EL (cell line): Measurements from ENCODE around the gene RAB27A.
"Not testable (repeated sequence)": the region's sequence is repeated elsewhere in the genome, so short reads cannot be mapped to it uniquely, and the experiment has no call there.

ENCODE experiments used
- DNase-seq: peaks from one replicate; pipeline ENCODE4 v3.0.0-alpha.2; 2016

Gene RAB27A

GRCh38 chr15:55289746-55290527, at the start of gene RAB27A:
TSS of gene RAB27A (minus strand) at chr15:55289813. CDS start at chr15:55234934, 54,879 bp downstream.
- DNase-seq, result peak; percentile 78

GRCh38 chr15:55337160-55337559, 47.5 kb upstream of the RAB27A start:
- no peak for DNase-seq

DNA sequence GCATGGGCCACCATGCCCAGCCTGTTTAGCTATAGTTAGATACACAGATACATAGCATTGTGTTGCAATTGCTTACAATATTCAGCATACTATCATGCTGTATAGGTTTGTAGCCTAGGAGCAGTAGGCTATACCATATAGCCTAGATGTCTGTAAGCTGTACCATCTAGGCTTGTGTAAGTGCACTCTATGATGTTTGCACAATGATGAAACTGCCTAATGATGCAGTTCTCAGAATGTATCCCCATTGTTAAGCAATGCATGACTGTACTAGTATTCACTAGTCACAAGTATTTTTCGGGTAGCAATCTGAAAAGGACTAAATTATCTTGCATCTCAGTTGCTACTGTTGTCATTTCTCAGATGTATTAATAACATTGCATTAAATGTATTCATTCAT, 45.4 kb upstream of the RAB27A start:
- no peak for DNase-seq

DNA sequence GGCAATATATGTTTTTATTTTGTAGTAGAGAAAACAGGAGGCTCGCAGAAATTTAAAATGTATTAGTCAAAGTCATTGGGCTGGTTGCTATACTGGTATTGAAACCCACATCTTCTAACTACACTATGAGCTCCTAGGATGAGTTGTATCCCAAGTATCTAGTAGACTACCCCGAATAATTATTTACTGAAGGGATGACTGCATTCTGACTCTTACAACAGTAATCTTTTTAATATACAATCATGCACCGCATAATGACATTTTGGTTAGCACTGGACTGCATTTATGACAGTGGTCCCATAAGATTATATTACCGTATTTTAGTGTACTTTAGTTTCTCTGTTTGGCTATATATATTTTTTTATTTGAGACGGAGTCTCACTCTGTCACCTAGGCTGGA, 44.8 kb upstream of the RAB27A start:
- no peak for DNase-seq

- no peak for DNase-seq
Measured at GRCh38 chr15:55327387-55327786, 37.8 kb upstream of the RAB27A start.

GRCh38 chr15:55322467-55322866, 32.9 kb upstream of the RAB27A start:
- no peak for DNase-seq

GRCh38 chr15:55320963-55321362, 31.4 kb upstream of the RAB27A start:
- DNase-seq, result no peak

DNA sequence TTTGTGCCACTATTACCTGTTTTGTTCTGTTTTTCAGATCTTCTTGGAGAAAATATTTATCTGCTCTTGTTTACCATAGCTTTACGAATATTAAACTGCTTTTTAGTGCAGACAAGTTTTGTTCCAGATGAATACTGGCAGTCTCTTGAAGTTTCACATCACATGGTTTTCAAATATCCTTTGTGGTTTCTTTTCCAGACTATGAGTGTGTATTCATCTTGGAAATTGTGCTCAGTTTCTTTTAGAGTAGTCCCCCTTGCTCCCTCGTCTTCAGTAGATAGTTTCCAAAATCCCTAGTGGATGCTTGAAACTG, 30.6 kb upstream of the RAB27A start:
- no peak for DNase-seq

GRCh38 chr15:55319537-55320237, 30.1 kb upstream of the RAB27A start:
- peak; percentile 13 for DNase-seq

- peak; percentile 89 for DNase-seq
Measured at GRCh38 chr15:55318588-55319494, 29.2 kb upstream of the RAB27A start, which contains the start of the genes PIGB and PIGBOS1. TSS of gene PIGB (plus strand) at chr15:55319222. CDS start at chr15:55319251, 29 bp downstream. TSS of gene PIGBOS1 (minus strand) at chr15:55319123. CDS start at chr15:55317792, 1,331 bp downstream.

DNA sequence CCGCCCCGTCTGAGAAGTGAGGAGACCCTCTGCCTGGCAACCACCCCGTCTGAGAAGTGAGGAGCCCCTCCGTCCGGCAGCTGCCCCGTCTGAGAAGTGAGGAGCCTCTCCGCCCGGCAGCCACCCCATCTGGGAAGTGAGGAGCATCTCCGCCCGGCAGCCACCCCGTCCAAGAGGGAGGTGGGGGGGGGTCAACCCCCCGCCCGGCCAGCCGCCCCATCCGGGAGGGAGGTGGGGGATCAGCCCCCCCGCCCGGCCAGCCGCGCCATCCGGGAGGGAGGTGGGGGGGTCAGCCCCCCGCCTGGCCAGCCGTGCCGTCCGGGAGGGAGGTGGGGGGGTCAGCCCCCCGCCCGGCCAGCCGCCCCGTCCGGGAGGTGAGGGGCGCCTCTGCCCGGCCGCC, 13.2 kb upstream of the RAB27A start:
- DNase-seq, result not testable (repeated sequence)

GRCh38 chr15:55297315-55297714, 7.7 kb upstream of the RAB27A start:
- no peak for DNase-seq

DNA sequence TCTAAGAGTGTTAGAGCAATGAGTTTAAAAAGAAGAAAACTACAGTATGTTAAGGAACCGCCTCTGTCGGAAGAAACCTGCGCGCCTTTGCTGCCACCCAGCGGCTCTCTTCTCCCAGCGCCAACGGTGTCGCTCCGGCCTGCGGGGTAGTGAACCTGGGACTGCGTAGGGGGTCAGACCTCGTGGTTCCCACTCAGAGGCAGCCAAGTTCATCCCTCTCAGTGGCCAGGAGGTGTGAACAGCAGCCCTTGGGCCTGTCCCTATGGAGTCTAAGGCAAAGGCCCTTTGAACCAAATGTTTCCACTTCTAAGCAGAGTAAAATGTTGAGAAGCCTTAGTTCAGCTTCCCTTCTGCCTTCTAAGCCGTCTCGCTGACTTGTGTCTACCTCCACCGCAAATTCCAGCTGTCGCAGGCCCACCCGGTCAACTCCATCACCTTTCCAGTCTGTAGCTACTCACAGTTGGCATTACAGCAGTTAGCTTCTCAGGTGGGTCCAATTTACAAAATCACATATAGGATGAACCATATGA, 980 bp upstream of the RAB27A start:
- DNase-seq, result peak; percentile 76

DNA sequence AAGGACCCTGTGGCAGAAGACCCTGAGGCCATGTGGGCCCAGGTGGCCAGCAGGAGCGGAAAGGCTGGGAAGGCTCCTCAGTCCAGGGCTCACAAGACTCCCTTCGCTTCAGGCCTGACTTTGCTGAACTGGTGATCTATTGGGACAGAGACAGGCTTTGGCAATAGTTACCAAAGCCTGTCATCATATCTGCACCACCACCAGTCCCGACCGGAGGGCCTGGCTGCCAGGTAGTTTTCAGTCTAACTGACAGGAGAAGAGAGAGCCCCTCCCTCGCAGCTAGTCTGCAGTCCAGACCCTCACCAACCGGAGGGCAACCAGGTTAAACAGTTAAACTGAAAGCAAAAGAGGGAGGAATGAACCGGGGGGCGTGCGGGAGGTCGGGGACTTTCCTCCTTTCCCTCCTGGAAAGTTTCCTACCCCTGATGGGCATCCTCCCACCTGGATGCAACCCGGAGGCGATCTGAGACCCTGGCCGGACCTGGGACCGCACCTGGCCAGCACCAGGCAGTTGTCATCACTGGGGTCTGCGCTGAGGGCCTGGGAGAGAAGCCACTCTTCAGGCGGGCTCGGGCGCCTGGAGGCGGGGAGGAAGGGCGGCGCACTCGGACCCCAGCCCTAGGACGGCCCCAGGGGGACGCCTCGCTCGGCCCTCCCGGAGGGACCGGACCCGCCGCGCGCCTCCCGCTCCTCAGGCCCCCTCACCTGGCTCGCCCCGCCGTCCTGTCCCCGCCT, 435 bp downstream of the RAB27A start:
- DNase-seq, result peak; percentile 30

GRCh38 chr15:55288006-55288717, 1.5 kb downstream of the RAB27A start:
- DNase-seq, result no peak

- not testable (repeated sequence) for DNase-seq
Measured at GRCh38 chr15:55286442-55287189, 3.0 kb downstream of the RAB27A start.

- DNase-seq, result no peak
Measured at GRCh38 chr15:55284426-55284825, 5.2 kb downstream of the RAB27A start.

GRCh38 chr15:55283379-55284147, 6.0 kb downstream of the RAB27A start:
- DNase-seq, result no peak

GRCh38 chr15:55282284-55282833, 7.3 kb downstream of the RAB27A start:
- peak; percentile 77 for DNase-seq
